ENCODE measurements around the gene DHRS13.

DNA sequence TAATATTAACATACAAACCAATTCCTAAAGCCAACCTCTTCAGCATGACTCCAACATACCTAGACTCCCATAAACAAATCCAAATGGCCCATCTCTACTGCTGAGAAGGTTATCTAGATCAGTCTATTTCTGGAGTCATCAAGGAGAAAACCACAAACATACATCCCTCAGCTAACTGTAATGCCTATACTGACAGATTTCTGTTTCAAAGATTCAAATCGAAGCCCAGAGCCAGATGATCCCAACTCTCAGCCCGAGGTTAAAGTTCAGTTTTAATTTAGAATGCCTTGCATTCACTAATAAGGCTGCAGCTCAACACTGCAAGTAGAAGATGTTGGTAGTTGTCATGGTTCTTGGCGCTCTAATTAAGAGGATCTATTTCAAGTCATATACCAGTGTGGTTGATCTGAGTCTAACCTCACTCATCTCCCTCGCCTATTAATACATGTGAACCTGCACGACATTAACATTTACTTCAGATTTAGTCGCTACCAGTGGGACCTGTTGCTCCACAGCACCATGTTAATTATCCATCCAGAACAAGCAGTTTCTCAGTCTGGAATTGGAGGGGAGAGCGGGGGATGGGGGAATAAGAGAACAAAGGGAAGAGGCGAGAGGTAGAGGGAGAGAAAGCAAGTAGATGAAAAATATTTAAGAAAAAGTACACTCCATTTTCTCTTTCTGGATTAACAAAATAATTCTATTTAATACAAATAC, 33.0 kb upstream of the DHRS13 start:
- TF ChIP-seq CTCF (conservative IDR thresholded peaks at IDR 0.05; ENCODE audit: low read depth, low read length) (no peak), EZH2 (IDR thresholded peaks at IDR 0.05; ENCODE audit: low read length, unreplicated experiment) (no peak)
